H1 (cell line): ENCODE results near the gene CHMP6.

Experiments
- CTCF ChIP-seq, 3 experiments: IDR thresholded peaks; 1 replicate in 2 of 3; 2 replicates in 1 of 3; pipeline versions ENCODE4 v1.5.1 to v1.6.1; 2011; ENCODE audit warnings: low read length in 3 of 3, mild to moderate bottlenecking in 3 of 3, inconsistent platforms in 2 of 3, low read depth in 1 of 3, moderate library complexity in 1 of 3; ENCODE audit not compliant: insufficient read depth in 1 of 3; ENCODE audit errors: control extremely low read depth in 1 of 3
- GABPA ChIP-seq: IDR thresholded peaks from 2 replicates; pipeline ENCODE4 v1.6.1; 2011; ENCODE audit warnings: mild to moderate bottlenecking, low read length, moderate library complexity, borderline replicate concordance; ENCODE audit not compliant: insufficient read depth
- GTF2F1 ChIP-seq: IDR thresholded peaks from 2 replicates; pipeline ENCODE4 v1.6.1; 2012; ENCODE audit warnings: low read depth, low read length, improper control_type of control experiment, borderline replicate concordance
- HDAC6 ChIP-seq: IDR thresholded peaks from one replicate; pipeline ENCODE4 v1.7.1; 2012; ENCODE audit warnings: low read depth, mild to moderate bottlenecking, inconsistent platforms, low read length, moderate library complexity
- JUND ChIP-seq: IDR thresholded peaks from 2 replicates; pipeline ENCODE4 v1.6.1; 2011; ENCODE audit warnings: mild to moderate bottlenecking, improper control_type of control experiment, low read length
- KDM1A ChIP-seq: fragments of 200-600, 300-600 bp; sonication (generic); IDR thresholded peaks from 2 replicates; pipeline ENCODE4 v1.7.1; 2016; ENCODE audit warnings: mild to moderate bottlenecking, low read length, borderline replicate concordance
- POLR2A ChIP-seq, 2 experiments: IDR thresholded peaks; 1 replicate in 1 of 2; 2 replicates in 1 of 2; pipeline ENCODE4 v1.6.1; 2011; ENCODE audit warnings: low read depth in 2 of 2, low read length in 2 of 2, mild to moderate bottlenecking in 2 of 2; ENCODE audit errors: control extremely low read depth in 1 of 2
- SRF ChIP-seq: IDR thresholded peaks from 2 replicates; pipeline ENCODE4 v1.6.1; 2011; ENCODE audit warnings: mild to moderate bottlenecking, low read depth, low read length, moderate library complexity

- TF ChIP-seq CTCF (IDR thresholded peaks at IDR 0.05; ENCODE audit: control extremely low read depth in 1 of 3, insufficient read depth in 1 of 3, low read depth in 1 of 3, low read length in 3 of 3) (no peak), POLR2A (IDR thresholded peaks at IDR 0.05; ENCODE audit: control extremely low read depth in 1 of 2, low read depth in 2 of 2, low read length in 2 of 2) (no peak), GTF2F1 (no peak), KDM1A (no peak), GABPA (no peak), HDAC6 (no peak), JUND (no peak), SRF (no peak)
Measured at GRCh38 chr17:81044428-81044763, 52.8 kb downstream of the CHMP6 start.
